HG02588 (cell line): ENCODE results near the gene FAM222B.
"Not testable (repeated sequence)": the region's sequence is repeated elsewhere in the genome, so short reads cannot be mapped to it uniquely, and the experiment has no call there.

ENCODE experiments used
- ATAC-seq: cut with Tn5 transposase; IDR thresholded peaks from one replicate; pipeline ENCODE4 v1.9.1; 2021; ENCODE audit warnings: mild to moderate bottlenecking, moderate library complexity; ENCODE audit not compliant: unreplicated experiment

FAM222B gene

DNA sequence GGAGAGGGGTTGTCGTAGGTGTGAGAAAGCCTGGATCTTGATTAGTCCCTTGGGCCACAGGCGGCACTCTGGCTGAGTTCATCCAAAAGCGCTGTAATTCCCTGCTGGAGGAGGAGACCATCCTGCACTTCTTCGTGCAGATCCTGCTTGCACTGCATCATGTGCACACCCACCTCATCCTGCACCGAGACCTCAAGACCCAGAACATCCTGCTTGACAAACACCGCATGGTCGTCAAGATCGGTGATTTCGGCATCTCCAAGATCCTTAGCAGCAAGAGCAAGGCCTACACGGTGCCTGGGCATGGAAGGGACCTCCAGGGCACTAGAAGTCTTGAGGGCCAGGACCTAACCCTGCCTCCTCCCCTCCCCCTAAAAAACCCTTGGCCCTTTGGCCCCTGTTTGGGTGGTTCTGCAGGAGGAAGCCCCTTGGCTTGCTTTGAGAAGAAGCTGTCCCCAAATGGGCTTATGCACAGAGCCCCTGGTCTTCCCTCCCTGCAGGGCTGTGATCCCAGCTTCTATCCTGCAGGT, 107.8 kb downstream of the FAM222B start:
- ATAC-seq = no peak

DNA sequence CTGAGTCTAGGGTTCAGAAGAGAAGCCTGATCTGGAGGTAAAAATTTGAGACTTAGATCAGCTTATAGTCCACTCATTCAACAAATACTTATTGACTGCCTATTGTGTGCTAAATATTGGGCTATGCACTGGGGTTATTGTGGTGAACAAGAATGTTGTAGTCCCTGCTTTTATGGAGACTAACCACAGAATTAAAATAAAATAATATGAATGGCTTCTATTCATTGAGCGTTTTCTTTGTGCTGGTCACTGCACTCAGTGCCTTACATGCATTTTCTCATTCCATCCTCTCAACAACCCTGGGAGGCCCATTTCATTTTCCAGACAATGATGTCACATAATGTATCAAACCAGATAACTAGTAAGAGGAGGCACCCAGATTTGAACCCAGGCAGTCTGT, 109.2 kb downstream of the FAM222B start:
- no peak for ATAC-seq

DNA sequence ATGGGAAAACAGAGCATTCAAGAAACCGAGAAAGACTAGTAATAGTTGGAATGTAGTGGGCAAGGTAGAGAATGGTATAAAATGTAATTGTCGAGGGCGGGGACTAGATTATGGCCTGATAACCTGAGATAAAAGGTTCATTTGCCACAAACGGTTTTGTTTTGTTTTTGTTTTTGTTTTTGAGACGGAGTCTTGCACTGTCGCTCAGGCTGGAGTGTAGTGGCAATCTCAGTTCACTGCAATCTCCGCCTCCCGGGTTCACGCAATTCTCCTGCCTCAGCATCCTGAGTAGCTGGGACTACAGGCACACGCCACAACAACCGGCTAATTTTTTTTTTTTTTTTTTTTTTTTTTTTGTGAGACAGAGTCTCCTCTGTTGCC, 112.7 kb downstream of the FAM222B start:
- ATAC-seq = no peak

DNA sequence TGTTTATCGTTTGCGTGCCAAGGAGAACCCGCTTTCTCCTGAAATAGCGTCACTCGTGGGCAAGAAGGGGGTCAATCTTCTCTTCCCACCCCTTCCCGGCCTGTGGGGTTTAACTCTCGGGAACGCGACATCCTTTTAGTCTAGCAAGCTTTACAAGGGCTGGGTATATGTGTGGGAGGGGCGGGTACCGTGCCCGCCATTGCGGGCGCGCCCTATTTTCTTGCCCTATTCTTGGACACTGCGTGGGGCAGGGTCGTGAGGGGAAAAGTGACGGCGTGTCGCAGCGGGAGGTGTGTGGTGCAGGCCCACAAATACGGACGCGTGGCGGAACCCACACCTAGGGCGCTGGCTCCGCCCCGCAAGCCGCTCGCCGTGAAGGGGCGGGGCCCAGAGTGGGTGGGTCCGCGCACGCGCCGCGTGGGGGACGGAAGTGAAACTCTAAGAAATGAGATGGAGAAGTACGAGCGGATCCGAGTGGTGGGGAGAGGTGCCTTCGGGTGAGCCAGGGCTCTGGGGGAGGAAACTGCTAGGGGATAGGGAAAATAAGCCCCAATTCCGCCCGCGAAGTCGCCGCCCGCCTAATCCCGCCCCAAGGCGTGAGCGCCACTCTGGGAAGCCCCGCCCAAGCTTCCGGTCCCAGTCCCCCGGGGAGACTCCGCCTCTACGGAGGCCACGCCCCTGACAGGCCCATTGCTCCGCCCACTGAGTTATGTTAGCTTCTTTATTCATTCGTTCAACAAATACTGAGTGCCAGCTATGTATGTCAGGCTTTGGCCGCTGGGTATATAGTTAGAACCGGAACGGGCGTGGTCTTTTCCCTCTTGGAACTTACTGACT, 114.0 kb downstream of the FAM222B start, which contains the start of gene NEK8:
Gene NEK8, plus strand, starts transcription at position 425 of the 837 bp plus-strand sequence. Its CDS starts 26 bp downstream, at position 451.
- peak; percentile 41 for ATAC-seq

DNA sequence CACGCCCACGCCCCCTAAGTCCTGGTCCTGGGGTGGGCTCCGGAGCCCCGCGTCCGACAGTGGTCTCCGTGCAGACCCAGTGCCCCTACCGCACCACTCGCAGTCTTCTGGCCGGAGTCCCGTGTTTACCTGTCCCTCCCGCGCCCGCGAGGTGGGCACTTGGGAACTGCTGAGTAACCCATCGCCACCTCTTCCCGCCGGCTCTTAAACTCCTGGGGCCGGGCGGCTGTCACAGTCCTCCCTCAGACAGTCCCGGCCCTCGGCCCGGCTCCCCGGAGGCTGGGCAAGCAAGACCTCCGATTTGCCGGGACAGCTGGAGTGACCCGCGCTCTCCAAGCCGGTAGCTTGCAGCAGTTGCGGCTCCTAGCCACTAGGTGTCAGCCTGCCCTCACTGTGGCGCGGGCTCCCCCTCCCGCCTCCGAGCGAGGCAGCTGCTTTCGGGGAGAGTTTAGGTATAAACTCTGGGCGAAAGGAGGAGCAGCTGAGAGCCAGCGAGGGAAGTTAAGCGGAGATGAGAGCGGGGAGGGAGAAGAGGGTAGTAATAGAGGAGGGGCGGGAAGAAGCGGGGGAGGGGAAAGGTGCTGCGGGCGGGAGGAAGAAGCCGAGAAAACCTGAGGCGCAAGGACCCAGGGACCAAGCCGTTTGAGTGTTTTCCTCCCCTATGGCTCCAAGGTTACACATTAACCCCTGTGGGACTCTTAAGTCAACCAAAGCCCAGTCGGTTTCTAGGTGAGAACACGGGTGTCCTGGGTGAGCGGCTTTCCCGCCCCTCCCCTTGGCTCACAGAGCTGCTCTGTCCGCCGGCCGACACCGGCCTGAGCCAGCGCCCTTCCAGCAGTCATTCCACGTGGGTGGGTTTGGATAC, 115.7 kb downstream of the FAM222B start:
- ATAC-seq = peak; percentile 34

DNA sequence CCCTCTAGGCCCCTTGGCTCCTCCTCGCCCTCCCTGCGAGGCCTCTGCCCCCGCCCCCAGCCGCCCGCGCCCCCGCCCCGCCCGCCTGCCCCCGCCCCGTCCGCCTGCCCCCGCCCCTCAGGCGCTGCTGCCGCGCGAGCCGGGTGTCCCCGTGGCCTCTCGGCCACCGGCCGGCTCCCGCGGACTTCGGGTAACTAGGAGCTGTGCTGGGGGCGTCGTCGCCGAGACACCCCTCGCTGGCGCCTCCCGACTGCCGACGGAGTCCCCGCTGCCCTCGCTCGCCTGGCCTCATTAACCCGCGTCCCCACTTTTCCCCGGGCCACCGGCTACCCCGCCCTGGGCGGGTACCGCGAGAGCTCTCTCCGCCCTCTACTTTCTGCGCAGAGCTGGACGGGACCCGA, 116.4 kb downstream of the FAM222B start, which contains the start of gene TLCD1:
Gene TLCD1, minus strand, starts transcription at position 8 of the 401 bp plus-strand sequence. CDS start 136 bp downstream, outside the sequence.
- no peak for ATAC-seq

DNA sequence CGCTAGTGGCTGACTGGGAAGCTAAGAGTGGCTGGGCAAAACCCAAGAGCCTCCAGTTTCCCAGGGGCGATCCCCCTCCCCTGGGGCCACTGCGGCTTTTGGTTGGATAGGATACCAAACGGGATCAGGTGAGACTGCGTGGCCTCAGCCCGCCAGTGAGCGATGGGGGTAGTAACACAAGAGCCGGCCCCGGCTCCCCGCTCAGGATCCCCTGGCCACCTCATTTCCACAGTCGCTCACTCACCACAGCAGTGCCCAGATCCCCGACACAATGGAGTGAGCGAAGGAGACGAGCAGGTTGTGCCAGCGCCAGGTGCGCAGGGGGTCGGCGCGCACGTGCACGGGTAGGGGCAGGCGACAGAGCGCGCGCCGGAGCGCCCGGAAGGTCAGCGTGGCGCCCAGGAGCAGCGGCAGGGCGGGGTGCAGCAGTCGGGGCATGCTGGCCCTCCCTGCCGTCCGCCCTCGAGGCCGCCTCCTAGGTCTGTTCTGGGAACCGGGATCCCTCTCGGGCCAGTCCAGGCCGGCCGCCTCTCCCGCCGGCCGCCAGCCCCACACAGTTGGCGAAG, 116.8 kb downstream of the FAM222B start:
- no peak for ATAC-seq

DNA sequence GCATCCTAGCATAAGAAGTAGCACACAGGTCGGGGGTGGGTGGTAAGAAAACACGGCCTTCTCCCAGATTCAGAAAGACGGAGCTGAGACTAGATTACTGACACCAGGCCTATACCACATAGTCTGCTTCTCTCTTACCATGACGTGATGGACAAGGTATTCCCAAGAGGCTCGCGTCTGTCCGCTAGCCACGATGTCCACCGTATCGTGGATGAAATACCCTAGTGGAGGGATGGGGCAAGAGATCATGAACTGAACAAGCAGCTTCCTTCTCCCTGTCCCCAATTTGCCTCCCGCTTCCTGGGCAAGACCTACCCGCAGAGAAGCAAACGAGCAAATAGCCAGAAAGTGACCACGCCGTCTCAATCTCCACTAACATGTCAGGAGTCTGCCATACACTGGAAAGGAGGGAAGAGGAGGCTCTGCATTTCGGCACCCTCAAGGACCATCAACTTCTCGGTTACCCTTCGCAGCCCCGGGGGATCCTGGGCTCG, 117.4 kb downstream of the FAM222B start:
- no peak for ATAC-seq

DNA sequence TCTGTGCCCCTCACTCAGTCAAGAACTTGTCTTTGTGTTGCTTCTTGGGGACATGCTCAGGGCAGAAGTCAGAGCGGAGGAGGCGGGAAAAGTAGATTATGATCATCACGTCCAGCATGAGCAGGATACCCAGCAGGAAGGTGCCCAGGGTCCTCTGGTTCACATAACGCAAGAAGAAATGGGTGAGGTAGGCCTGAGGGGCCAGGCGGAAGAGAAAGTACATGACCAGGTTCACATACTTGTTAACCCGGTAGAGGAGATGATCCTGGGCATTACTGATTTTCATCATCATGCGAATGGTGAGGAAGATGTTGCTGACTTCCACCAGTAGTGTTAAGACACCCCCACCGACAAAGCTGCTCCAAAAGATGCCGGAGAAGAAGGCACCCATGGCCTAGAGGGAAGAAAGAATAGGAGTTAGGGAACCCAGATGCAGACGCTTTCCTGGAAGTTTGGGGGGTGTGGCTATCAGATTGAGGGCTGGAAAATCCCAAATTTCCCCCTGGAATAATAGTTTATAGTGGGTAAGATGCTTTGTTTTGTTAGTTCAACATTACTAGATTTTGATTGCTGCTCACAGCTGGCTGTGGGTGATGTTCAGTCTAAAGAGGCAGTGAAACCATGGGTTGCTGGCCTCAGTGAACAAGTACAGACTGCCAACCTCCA, 118.0 kb downstream of the FAM222B start:
- no peak for ATAC-seq

DNA sequence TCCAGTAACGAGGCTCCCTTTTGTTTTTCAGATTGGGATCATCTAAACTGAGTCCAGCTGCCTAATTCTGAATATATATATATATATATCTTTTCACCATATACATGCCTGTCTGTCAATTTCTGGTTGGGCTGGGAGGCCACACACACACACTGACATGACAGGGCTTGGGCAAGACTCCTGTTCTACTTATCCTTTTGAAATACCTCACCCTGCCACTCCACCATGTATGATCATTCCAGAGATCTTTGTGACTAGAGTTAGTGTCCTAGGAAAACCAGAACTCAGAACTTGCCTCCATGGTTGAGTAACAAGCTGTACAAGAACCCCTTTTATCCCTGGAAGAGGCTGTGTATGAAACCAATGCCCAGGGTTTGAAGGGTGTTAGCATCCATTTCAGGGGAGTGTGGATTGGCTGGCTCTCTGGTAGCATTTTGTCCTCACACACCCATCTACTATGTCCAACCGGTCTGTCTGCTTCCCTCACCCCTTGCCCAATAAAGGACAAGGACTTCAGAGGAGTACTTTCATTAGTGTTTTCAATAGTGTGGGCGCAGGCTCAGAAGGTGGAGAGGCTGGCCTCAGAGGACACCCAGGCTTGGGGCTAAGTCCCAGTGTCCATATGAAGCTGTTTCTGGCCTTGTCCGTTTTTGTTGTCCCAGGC, 118.6 kb downstream of the FAM222B start:
- not testable (repeated sequence) for ATAC-seq

DNA sequence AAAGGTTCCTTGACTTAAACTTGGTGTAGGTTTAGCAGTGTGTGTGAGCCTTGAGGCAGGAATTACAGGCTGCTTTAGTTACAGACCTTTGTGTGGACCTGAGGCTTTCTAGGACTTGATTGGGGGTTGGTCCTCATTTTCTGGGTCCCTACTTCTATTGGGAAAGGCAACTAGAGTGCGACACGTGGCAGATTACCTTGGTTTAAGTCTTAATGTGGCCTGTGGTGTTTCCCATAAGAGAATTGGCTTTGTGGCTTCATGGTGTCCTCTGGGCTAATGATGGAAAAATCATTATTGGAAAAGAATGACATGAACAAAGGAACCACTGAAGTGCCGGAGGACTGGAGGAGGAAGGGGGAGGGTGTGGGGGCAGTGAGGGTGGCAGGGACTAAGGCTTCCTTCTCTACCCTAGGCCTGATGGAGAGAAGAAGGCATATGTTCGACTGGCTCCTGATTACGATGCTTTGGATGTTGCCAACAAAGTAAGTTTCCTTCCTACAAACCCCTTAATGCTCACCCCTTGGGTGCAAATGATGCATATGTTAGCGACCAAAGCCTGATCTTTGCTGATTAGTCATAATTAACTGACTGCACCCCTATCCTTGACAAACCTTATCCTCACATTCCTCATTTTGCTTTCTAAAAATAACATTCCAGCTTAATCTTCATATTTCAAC, 119.3 kb downstream of the FAM222B start:
- ATAC-seq = no peak

DNA sequence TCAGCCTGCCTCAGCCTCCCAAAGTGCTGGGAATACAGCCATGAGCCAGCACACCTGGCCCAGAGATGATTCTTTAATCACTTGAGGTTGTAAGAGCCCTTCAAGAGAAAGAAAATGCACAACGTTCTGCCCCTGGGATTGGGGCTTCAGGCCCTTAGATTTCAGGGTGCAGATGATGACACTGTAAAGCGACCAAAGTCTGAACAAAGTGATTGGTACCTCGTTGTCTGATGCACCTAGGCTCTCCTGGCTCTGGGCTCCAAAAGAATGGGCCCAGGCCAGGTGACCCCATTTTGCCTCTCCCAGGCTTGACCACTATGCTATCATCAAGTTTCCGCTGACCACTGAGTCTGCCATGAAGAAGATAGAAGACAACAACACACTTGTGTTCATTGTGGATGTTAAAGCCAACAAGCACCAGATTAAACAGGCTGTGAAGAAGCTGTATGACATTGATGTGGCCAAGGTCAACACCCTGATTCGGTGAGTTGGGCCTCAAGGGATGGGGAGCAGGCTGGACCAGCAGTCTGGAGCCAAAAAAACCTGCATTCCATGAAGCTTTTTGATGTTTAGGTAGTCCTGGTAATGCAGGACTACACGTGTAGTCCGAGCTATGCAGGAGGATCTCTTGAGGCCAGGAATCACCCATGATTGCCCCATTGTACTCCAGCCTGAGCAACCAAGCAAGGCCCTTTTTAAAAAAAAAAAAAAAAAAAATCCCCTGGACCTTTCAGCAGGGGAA, 120.0 kb downstream of the FAM222B start:
- ATAC-seq = no peak

DNA sequence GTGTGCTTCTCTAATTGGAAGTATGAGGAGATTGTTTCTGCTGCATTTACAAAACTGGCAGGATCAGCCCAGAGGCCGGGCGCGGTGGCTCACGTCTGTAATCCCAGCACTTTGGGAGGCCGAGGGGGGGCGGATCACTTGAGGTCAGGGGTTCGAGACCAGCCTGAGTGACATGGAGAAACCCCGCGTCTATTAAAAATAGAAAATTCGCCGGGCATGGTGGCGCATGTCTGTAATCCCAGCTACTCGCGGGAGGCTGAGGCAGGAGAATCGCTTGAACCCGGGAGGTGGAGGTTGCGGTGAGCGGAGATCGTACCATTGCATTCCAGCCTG, 121.6 kb downstream of the FAM222B start:
- not testable (repeated sequence) for ATAC-seq

DNA sequence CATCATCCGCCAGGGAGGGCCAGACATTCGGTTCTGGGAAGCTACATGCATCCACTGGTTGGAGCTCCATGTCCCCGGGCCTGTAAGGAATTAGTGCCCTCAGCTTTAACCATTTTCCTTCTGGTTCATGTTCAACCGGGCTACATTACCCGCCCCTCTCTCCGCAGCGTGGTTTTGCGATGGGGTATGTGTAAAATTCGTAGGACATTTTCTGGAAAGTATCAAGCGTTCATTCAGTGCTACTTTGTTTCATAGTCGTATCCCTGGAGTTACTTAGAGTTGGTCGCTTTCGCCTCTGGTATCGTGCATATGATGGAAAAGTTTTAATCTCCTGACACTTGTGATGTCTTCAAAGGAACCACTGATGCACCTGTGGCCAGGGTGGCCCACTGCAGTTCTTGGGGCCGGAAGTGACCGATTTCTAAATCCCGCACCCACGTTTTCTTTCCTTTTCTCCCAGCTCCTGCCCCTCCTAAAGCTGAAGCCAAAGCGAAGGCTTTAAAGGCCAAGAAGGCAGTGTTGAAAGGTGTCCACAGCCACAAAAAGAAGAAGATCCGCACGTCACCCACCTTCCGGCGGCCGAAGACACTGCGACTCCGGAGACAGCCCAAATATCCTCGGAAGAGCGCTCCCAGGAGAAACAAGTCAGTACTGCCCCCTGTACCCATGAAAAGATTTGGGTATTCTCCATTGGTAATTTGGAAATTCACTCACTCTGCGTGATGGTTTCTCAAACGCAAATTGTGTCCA, 122.2 kb downstream of the FAM222B start:
- ATAC-seq = no peak

DNA sequence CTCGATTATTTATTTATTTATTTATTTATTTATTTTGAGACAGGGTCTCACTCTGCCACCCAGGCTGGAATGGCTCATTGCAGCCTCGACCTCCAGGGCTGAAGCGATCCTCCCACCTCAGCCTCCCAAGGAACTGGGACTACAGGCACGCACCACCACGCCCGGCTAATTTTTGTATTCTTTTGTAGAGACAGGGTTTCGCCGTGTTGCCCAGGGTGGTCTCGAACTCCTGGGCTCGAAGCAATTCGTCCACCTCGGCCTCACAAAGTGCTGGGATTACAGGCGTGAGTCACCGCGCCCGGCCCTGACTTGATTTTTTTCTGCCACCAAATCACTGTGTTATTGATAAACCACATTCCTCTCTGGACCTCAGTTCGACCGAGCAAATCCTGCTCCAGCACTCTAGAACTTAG, 123.6 kb downstream of the FAM222B start:
- ATAC-seq = no peak

DNA sequence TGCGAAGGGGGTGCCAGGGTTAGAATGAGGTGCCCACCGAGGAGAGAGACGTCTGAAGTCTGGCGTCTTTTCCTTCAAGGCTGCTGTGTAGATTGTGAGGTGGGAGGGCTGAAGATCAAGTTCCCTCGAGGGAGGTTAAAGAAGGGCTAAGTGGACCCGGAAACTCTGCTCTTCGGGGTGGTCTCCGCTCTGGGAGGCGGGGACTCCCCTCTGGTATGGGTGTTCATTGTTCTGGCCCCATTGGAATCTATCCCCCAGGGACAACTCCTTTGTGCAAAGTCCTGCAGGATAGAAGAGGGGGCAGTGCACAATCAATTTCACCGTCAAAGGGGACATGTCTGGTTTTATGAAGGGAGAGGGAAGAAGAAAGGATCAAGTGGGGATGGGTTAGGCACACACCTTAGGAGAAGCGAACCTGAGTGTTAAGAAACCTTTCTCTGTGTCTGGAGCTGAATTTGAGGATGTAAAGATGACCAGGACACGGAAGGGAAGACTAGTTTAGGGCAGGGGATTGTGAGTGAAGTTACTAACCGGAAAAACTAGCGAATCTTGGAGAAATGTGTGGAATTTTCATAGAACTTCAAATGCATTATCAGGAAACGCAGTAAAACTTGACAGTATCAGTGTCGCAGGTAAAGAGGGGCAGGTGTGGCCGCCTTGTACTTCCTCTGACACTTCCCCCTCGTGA, 124.1 kb downstream of the FAM222B start:
- ATAC-seq = no peak

DNA sequence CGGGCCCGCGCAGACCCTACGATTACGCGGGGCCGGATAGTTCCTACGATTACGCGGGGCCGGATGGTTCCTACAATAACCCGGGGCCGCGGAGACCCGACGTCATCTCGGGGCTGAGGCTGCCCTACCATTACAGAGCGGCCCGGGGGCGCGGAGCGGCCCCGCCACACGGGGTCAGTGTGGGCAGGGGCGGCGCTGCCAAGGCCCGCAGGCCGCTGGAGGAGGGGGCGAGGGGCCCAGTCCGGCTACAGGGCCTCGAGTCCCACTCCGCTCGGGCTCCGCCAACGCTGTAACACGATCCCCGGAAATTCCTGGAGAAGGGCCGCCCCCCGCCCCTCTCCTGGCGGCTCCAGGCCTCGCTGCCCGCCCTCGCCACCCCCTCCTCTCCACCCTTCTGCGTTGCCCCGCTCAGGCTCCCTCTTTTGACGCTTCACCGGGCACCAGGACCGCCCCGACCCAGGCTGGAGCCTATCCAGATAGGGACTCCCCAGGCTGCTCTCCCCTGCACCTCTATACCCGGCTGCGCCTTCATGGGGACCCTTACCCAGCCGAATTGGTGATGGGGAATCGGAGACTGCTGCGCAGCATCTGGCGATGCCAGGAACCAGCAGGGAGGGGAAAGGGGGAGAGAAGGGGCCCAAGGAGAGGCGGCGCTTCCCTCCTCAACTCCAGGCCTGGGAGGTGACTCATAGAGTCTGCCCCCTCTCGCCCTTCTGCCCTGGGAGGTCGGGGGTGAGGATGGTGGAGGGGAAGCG, 124.8 kb downstream of the FAM222B start, which contains the start of gene RAB34:
Gene RAB34, minus strand, starts transcription at position 291 of the 755 bp plus-strand sequence. CDS start 602 bp downstream, outside the sequence.
- ATAC-seq = no peak
